DMS153 treated with DMSO at 0.1 percent for 48 hours (cell line): Measurements from ENCODE around the gene LRRC71.

ENCODE experiments used
- DNase-seq: peaks from one replicate; lab custom pipeline; 2025; ENCODE audit not compliant: unreplicated experiment; lab: John Stamatoyannopoulos, UW

The LRRC71 gene

DNA sequence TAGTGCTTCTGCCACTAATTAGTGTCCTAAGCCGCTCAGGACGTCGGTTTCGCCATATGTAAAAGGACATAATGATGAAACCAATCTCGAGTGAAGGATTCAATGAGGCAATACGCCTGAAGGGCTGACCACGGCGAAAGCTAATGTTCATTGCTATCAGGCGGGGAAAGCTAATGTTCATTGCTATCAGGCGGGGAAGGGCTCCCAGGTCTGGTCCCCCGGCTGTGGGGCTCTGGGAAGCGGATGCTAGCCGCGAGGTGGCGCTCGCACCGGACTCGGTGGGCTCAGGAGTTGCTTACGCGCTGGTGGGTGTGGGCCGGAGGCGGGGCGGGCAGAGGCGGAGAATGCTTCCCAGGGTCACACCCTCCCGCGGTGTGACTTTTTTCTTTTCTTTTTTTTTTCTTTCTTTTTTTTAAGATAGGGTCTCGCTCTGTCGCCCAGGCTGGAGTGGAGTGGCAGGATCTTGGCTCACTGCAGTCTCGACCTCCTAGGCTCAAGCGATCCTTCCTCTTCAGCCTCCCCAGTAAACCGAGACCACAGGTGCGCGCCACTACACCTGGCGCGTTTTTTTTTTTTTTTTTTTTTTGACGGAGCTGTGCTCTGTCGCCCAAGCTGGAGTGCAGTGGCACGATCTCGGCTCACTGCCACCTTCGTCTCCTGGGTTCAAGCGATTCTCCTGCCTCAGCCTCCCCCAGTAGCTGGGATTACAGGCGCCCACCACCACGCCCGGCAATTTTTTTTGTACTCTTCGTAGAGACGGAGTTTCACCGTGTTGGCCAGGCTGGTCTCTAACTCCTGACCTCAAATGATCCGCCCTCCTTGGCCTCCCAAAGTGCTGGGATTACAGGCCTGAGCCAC is 28.0 kb upstream of the LRRC71 start:
- peak; percentile 80 for DNase-seq

DNA sequence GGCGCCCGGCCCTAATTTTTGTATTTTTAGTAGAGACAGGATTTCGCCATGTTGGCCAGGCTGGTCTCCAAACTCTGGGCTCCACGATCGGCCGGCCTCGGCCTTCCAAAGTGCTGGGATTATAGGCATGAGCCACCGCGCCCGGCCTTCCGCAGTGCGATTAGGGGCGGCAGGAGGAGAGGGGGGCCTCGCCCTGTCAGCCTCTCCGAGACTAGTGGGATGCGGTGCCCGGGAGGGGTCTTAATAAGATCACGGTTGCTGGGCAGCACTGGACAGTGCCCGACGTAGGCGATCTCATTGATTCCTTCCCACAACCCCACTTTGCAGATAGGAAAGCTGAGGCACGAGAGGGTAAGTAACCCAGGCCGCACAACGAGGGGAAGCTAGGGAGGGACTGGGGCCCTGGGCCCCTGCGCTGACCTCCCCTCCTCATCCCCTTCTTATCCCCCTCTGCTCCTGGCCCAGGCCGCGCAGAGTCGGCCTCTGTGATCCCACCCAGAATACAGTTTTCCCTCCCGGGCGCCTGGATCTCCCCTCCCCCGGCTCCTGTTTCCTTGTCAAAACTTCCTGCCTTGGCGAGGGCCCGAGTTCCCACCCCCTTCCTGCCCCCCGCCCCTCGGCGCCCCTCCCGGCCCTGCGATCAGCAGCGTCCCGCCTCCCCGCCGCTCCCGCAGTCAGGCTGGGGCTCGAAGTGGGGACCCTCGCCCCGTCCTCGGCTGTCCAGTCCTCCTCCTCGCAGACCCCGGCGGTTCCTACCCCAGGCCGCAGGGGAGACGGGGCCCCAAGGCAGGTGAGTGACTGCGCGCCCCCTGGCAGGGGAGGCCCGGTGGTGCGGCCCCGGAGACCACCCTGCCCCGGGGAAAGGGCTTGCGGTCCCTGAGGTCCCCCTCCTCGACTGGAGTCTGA is 27.1 kb upstream of the LRRC71 start, which contains the start of gene PEAR1:
PEAR1 (plus strand) TSS at position 671 of the 906 bp plus-strand sequence. CDS start 10,209 bp downstream, outside the sequence.
- DNase-seq, result no peak

DNA sequence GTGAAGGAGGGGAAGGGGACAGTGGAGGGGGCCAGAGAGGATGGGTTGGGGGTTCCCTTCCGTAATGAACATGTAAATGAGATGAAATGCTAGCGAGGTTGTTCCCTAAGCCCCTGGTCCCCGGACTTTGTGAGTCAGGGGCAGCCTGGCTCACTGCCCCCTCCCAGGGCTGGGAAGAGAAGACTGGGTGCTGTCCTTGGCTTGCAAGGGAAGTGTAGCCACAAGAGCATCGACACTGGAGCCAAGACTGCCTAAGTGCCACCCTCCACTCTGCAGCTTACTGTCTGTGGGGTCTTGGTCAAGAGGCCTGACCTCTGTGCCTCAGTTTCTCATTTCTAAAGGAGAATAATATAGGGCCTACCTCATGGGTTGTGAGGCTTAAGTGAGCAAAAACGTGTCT is 26.4 kb upstream of the LRRC71 start:
- no peak for DNase-seq

DNA sequence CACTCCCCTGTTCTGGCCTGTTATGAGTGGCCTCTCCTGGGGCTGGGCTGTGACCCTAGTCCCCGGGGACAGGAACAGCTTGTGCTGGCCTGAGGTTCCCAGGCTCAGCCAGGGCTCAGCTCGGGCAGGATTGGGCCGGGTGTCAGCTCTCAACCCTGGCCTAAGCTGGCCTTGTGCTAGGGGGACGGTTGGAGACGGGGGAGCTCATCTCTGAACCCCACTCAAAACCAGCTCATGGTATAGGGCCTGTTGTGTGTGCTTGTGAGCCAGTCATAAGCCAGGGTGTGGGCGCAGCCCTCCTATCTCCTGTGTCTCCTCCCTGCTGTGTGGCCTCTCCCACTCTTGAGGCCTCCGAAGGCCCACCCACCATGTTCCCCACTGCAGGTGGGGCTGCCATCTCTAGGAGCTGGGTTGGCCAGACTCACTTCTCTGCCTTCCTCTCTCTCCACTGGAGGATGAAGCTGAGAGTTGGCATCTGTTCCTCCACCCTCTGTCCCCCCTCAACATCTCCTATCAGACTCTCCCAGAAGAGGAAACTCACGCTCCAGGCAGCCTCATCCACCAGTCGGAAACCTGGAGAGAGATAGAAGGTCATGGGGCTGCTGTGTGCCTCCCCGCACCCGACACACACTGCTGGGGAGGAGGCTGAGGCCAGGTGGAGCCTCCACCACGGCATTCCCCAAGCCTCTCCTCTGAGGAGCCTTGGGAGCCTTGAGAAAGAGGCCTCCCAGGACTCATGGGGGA is 25.5 kb upstream of the LRRC71 start:
- DNase-seq, result no peak

DNA sequence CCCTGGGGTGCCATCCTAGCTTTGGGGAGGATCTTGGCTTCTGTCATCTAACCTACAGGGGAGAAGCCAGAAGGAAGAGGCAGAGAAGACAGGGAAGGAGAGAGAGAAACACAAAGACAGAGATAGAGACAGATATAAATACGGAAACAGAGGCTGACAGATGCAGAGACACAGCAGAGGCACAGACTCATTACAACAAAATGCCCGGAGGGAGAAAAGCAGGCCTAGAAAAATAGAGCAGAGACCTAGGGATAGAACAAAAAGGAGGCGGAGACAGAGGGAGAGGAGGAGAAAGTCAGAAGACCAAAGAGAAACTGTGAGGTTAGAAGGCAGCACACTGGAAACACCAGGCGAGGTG is 25.0 kb upstream of the LRRC71 start:
- no peak for DNase-seq

DNA sequence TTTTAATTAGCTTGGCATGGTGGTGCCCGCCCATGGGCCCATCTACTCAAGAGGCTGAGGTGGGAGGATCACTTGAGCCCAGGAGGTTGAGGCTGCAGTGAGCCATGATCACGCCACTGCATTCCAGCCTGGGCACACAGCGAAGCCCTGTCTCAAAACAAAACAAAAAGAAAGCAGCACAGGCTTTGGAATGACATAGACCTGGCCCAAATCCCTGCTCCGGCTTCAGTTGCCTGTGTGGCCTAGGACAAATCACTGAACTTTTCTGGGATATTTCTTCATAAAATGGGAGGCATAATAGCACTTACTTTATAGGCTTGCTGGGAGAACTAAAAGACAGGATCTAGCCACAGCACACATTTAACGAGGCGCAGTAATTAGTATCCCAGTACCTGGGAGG is 24.5 kb upstream of the LRRC71 start:
- DNase-seq, result no peak

DNA sequence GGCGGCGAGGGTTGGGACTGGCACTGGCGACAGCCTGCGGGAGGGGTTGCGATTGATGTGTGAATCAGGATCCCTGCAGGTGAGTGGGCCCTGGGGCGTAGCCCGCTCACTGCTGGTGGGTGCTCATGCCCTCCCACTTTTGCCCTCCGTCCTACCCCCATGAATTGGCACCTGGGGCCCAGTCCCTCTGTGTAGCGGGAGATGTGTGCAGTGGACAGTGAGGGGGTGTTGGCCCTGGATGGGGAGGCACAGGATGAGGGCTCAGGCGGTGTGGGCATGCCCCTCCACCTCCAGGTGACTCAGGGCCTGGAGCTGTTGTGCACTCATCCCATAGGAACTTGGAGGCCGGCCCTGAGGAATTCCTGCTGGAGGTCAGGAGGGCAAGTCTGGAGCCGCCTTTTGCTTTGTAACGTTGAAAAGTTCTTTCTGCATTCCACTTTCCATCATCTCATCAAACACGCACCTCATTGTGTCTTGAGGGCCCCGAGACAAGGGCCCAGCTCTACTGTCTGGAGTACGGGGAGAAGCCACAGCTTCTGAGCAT is 23.9 kb upstream of the LRRC71 start:
- no peak for DNase-seq

DNA sequence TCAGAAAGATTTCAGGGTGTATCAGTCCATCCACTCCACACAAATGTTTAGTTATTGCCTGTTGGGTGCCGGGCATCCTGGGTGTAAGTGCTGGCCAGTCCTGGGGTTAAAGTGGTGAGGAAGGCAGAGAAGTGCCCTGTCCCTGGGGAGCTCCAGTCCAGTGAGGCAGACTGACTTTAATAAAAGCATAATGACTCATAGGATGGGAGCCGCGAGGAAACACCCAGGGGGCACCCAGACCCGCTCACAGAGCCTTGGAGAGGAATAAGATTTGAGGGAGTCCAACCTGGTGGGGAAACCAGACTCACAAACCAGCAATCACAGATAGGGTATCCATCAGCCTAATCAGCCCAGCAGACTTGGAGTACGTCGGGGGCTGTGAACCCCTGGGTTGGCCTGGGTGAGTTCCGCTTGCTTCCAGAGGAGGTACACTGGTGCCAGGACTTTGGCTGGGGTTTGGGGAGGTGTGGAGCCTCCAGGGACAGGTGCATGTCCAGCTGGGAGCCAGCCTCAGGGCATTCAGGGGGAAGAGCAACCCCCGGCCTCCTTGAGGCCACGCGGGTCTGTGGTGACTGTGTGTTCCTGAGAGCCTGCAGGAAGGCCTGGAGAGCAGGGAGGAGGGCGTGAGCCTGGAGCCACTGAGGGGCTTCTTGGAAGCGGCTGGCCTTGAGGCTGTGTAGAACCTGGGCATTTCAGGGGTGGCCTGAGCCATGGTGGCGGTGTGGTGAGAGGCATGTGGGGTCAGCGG is 23.2 kb upstream of the LRRC71 start:
- no peak for DNase-seq

DNA sequence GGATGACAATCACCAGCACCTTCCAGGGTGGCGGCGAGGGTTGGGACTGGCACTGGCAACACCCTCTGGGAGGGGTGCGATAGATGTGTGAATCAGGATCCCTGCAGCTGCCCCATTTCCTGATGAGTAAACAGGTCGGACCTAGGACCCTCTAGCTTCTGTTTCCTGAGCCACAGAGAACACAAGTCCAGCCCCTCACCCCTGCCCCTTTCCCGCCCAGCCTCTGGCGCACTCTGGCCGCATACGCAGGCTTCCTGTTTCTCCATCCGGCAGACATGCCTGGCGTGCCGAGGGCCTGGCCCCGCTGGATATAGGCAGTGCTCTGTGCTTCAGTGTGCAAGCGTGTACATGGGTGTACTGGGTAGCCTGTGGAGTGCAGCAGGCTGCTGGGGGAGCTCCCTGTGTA is 22.3 kb upstream of the LRRC71 start:
- DNase-seq, result no peak

DNA sequence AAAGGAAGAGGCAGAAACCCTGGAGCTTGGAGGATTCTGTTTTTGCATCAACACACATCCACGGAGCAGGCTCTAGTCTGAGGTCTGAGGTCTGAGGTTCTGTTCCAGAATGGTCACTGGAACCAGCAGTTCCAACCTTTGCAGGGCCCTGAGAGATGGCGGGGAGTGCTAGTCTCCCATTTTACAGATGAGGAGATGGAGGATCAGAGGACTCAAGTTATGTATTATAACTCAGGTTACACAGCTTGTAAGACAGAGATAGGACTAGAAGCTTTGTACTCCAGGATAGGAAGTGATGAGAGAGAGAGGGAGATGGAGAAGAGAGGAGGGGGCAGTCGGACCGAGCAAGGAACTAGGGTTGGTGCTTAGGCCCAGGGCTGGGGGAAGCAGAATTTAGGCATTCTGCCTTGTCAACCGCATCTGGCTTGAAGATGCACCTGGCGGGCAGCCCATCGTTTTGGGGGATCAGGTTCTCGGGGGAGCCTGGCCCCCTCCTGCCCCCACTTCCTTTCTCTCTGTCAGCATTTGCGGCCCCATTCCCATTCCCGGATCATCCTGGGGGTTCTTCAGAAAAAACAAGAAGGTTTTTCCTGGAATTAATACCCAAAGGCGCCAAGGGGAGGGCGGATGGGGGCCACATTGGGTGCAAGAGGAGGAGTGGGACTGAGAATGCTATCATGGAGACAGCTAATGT is 21.3 kb upstream of the LRRC71 start:
- DNase-seq, result no peak

DNA sequence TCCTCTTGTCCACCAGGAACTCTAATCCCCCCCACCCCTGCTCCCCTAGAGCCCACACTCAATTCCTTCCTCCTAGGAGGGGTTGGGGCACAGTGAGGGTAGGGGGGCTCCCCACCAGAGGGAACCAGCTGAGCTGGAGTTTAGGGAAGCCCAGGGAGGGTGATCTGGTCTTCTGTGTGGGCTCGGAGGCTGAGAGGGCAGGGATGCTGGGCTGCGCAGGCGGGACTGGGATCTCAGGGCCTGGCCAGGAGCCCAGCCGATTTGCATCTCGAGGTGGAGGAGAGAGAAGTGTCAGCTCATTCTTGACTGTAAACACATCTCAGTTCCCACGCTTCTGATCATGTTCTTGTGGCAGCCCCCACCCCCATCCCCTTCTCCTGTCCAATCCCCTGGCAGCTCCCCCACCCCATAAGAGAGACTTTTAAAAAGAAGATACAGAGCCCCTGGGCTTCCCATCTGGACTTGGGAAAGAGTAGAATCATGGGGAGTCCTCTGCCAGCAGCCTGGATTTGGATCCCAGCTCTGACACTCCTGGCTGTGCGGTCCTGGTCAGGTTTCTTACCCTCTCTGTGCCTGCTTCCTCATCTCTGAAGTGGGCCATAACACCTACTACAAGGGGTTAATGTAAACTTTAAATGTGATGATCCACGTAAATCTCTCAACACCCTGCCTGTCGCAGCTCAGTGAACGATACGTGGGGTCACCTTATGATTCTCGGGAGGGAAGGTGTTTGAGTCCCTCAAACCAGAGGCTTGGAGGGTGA is 20.3 kb upstream of the LRRC71 start:
- DNase-seq, result no peak

DNA sequence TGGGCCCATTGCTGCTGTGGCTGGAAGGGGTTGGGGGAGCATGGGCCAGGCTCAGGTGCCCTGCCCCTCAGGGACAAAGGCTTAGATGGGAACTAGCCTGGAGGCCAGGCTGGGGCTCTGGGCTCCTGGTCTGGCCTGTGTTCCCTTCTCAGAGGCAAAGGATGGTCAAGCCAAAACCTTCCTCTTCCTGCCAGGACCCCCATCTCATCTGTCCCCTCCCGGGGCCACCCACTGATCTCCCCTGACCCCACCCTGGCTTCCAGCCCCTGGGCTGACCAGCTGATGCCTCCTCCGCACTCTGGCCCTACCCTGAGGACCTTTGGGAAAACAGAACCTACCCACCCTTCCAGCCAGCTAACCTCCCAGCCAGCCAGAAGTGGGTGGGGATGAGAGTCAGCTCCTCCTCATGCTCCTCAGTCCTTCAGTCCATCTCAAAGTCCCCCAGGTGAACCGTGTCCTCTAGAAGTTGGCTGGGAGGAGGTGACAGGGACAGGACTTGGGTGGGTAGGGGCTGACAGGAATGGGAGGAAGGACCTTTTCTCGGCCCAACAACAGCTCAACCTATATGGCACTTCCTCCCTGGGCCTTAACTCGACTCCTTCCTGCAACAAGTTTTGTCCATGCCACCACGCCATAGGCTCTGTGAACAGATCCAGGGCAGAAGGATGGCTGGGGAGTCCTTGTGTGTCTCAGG is 19.4 kb upstream of the LRRC71 start:
- no peak for DNase-seq

DNA sequence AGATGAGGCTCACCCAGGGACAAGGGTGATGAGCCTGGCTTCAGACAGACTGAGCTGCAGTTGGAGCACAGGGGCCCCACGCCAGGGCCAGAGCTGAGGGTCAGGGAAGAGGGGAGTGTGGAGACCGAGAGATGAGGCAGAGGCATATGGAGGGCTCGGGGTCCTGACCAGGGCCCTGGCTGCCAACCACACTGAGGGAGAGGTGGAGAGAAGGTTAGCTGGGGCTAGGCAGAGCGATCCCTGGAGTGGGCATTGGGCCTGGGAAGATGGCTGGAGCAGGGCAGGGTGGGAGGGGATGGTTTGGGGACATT is 18.9 kb upstream of the LRRC71 start:
- no peak for DNase-seq

DNA sequence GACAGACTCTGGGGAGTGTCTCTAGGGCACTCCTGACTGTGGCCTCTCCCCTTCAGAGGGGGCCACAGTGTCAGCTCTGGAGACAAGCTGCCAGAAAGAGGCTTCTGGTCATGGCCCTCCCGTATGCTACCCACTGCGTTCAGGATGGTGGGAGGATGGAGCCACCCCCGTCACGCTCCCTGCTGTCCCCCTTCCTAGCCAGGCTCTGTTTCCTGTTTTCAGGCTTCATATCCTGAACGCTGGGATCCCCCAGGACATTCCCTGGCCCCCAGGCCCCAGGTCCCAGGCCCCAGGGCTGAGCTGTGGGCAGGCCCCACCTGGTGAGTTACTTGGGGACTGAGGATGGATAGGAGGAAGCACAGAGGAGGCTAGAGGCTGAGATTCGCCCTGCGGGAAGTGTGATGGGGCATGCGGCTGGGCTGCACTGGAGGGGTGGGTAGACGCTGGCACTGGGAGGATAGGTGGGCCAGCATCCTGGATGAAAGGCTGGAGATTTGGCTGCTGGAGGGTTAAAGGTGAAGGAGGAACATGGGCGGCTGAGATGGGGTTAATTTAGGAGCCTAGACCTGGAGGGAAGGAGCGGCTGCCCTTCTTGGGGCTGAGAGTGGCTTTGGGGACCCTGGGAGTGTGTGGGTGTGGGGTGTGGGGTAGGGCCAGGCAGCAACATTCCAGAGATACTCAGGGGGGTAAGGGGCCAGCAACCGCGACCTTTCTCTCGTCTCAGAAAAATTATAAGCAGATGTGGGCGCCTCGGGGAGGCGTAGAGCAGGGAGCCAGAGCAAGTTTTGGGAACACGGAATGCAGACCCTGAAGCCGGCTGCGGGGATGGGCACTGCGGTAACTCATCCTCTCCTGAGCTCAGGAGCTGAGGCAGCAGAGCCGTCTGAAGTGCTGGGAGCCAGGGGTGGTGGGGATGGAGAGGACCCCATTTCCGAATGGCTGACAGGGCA is 18.2 kb upstream of the LRRC71 start:
- no peak for DNase-seq

DNA sequence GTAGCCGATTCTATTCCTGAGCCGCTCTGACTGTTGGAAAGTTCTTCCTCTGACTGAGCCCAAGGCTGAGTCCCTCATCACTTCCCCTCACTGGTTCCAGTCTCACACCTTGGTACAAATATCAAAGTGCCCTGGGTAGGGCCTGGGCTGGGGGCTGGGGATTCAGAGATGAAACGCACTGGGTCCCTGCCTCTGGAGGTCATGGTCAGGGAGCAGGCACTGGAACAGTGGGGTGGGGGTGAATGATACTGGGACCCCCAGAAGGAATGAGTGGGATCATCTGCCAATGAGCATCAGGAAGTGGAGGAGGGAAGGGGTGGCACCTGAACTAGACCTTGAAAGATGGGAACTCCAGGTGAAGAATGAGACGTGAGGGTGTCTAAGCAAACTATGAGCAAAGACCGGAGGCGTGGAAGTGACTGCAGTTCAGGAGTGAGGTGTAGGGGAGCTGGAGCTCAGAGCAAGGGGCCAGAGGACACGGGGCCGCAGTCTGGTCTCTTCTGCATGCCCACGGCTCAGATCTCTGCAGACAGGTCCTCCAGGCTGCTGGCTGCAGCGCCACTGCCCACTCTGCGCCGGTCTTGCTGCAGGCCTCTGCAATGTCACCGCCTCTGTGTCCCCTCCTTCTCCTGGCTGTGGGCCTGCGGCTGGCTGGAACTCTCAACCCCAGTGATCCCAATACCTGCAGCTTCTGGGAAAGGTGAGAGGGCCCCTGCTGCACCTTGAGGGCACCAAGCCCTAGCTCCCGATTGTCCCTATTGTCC is 16.9 kb upstream of the LRRC71 start:
- no peak for DNase-seq

DNA sequence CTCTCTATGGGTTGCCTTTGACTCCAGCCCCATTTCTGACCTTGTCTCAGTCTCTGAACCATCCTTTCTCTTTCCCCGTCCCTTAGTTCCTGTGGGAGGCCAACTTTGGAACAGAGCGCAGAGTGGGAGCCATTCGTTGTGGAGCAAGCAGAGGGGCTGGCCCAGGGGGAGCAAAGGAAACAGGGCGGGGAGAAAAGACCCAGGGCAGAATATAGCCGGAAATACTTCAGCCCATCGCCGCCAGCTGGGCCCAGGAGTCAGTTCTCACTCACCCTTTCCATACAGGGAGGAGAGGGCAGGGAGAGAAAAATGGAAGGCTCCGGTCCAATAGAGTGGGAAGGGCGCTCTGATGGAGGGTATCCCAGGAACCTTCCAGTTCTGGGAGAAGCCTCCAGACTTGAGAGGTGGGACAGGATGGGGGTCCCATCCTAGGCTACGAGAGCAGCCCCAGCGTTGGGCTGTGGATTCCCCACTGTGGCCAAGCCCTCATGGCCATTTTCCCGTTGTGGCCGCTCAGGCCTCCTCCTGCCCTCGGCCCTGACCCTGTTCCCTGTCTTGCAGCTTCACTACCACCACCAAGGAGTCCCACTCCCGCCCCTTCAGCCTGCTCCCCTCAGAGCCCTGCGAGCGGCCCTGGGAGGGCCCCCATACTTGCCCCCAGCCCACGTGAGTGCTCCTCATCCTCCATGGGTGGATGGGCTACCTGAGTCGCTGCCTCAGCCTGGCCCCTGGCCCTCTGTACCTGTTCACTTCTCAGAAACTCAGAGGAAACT is 16.1 kb upstream of the LRRC71 start:
- no peak for DNase-seq
